ENCODE data around the gene ST3GAL5.

Gene ST3GAL5

DNA sequence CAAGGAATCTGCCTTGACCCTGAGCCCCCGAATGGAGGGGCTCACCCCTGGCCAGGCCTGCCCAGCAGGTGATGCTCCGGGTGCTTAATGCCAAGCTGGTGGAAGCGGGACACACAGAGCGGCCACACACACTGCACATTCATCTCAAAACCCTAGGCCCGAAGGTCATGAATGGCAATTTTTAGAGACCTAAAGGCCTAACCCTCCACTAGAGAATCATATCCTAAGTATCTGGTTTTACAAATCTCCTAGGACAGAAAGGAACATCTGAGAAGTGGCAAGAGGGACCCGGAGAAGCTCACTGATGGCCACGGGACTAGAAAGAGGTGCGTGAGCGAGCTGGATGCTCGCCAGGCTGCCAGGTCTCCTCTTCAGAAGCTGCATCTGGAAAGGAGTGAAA is 38.3 kb downstream of the ST3GAL5 start:
- no peak overlapping the region for H3K9ac ChIP-seq (ENCODE audit: low read length in 2 of 2)
- H3K9me3 ChIP-seq (ENCODE audit: control insufficient read depth in 2 of 2, low read length in 2 of 2) = no peaks in the 10 kb centered on the region
- H3K27ac ChIP-seq (ENCODE audit: low read length) = no peak overlapping the region
- no peaks in the 10 kb centered on the region for H3K27me3 ChIP-seq (ENCODE audit: control insufficient read depth in 1 of 2, insufficient read depth in 2 of 2, low read length in 2 of 2)
- peaks cover 11% of the 10 kb centered on the region for H3K4me1 ChIP-seq (ENCODE audit: control insufficient read depth, insufficient read depth, low read length)
- peaks cover 0 to 3% of the 10 kb centered on the region in 2 donors for H3K36me3 ChIP-seq (ENCODE audit: control insufficient read depth in 2 of 2, insufficient read depth in 2 of 2, low read length in 2 of 2)
- no peak overlapping the region for H3K4me3 ChIP-seq (ENCODE audit: low read length in 2 of 2)

DNA sequence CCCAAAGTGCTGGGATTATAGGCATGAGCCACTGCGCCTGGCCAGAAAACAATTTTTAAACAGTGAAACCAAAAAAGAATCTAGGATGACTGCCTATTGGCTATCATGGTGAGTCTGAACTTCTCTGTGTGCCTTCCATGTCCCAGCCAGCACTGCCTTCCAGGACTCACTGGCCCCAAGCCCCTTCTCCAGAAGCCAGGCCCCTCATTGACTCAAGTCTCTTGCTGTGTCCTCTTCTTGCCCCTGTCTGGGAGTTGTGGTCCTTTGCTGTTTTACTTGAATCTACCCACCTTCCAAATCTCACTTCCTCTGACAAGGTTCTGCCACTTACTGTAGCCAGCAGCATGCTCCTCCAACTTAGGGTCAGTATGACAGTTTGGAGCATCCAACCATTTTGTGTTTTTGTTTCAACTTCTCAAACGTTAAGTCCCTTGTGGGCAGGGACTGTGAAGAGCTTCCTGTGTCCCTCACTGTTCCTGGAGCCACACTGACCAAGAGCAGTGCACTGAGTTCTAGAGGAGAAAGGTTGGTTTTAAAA is 41.7 kb downstream of the ST3GAL5 start:
- H3K9ac ChIP-seq (ENCODE audit: low read length in 2 of 2) = no peak overlapping the region
- peaks cover 3 to 9% of the 10 kb centered on the region in 2 donors for H3K36me3 ChIP-seq (ENCODE audit: control insufficient read depth in 2 of 2, insufficient read depth in 2 of 2, low read length in 2 of 2)
- H3K27ac ChIP-seq (ENCODE audit: low read length) = no peak overlapping the region
- peaks cover 0 to 3% of the 10 kb centered on the region in 2 donors for H3K9me3 ChIP-seq (ENCODE audit: control insufficient read depth in 2 of 2, low read length in 2 of 2)
- no peak overlapping the region for H3K4me3 ChIP-seq (ENCODE audit: low read length in 2 of 2)
- H3K4me1 ChIP-seq (ENCODE audit: control insufficient read depth, insufficient read depth, low read length) = peaks cover 7% of the 10 kb centered on the region
- no peaks in the 10 kb centered on the region for H3K27me3 ChIP-seq (ENCODE audit: control insufficient read depth in 1 of 2, insufficient read depth in 2 of 2, low read length in 2 of 2)

DNA sequence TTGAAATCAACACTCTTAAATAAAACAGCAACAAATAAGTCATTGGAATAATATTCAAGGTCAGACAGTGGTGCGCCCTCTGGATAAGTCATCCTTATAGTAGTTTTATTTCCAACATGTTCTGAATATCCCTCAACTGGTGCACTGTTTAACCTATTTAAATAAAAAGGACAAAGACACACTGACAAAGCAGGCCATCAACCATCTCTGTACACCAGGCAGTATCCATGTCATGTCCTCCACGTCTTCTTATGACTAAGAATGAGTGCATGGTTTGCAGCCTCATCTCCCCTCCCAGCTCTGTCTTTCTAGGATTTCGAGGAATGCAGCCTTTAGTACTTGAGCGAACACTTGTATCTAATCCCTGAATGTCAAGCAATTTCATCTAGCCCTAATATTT is 42.4 kb downstream of the ST3GAL5 start:
- H3K9ac ChIP-seq (ENCODE audit: low read length in 2 of 2) = no peak overlapping the region
- H3K4me1 ChIP-seq (ENCODE audit: control insufficient read depth, insufficient read depth, low read length) = peaks cover 3% of the 10 kb centered on the region
- H3K36me3 ChIP-seq (ENCODE audit: control insufficient read depth in 2 of 2, insufficient read depth in 2 of 2, low read length in 2 of 2) = peaks cover 3 to 9% of the 10 kb centered on the region in 2 donors
- H3K9me3 ChIP-seq (ENCODE audit: control insufficient read depth in 2 of 2, low read length in 2 of 2) = peaks cover 0 to 3% of the 10 kb centered on the region in 2 donors
- H3K27ac ChIP-seq (ENCODE audit: low read length) = no peak overlapping the region
- no peak overlapping the region for H3K4me3 ChIP-seq (ENCODE audit: low read length in 2 of 2)
- no peaks in the 10 kb centered on the region for H3K27me3 ChIP-seq (ENCODE audit: control insufficient read depth in 1 of 2, insufficient read depth in 2 of 2, low read length in 2 of 2)

DNA sequence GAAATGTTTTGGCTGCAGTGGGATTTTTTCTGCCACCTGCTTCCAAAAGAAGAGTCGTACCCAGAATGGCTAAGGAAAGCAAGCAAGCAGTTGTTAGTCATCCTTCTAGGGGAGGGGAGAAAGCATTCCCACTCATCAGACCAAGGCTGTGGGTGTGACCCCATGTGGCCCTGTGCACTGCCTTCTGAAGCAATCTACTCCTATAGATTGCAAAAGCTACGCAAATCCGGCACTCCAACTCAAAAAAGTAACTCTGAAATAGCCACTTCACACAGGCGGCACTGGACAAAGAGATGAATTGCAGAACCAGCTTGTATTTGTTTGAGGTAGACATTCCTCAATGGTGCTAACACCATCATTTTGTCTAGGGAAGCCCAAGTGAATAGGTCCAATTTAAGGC is 44.3 kb downstream of the ST3GAL5 start:
- H3K9ac ChIP-seq (ENCODE audit: low read length in 2 of 2) = no peak overlapping the region
- H3K27me3 ChIP-seq (ENCODE audit: control insufficient read depth in 1 of 2, insufficient read depth in 2 of 2, low read length in 2 of 2) = no peaks in the 10 kb centered on the region
- H3K9me3 ChIP-seq (ENCODE audit: control insufficient read depth in 2 of 2, low read length in 2 of 2) = peaks cover 0 to 3% of the 10 kb centered on the region in 2 donors
- H3K4me1 ChIP-seq (ENCODE audit: control insufficient read depth, insufficient read depth, low read length) = no peaks in the 10 kb centered on the region
- H3K27ac ChIP-seq (ENCODE audit: low read length) = no peak overlapping the region
- H3K4me3 ChIP-seq (ENCODE audit: low read length in 2 of 2) = no peak overlapping the region
- peaks cover 3 to 10% of the 10 kb centered on the region in 2 donors for H3K36me3 ChIP-seq (ENCODE audit: control insufficient read depth in 2 of 2, insufficient read depth in 2 of 2, low read length in 2 of 2)

DNA sequence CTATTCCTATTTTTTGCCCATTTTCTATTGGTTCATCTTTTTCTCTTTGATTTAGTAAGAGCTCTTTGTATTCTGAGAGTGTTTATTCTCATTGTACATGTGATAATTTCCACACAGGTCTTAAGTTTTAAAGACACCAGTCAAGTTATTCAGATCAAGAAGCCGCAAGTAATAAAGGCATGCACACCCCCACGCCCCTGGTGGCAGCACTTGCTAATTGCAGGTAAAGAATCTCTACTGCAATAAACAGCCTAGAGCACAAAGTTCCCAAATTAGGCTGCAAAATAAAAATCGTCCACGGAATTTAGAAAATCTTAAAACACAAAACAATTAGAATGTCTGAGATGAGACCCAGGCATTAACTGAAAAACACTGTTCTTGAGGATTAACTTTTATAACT is 45.2 kb downstream of the ST3GAL5 start:
- Histone ChIP-seq H3K9ac (ENCODE audit: low read length in 2 of 2) (no peak overlapping the region), H3K27ac (ENCODE audit: low read length) (no peak overlapping the region), H3K27me3 (ENCODE audit: control insufficient read depth in 1 of 2, insufficient read depth in 2 of 2, low read length in 2 of 2) (no peaks in the 10 kb centered on the region), H3K4me3 (ENCODE audit: low read length in 2 of 2) (no peak overlapping the region), H3K9me3 (ENCODE audit: control insufficient read depth in 2 of 2, low read length in 2 of 2) (peaks cover 0 to 3% of the 10 kb centered on the region in 2 donors), H3K4me1 (ENCODE audit: control insufficient read depth, insufficient read depth, low read length) (no peaks in the 10 kb centered on the region), H3K36me3 (ENCODE audit: control insufficient read depth in 2 of 2, insufficient read depth in 2 of 2, low read length in 2 of 2) (peaks cover 3 to 13% of the 10 kb centered on the region in 2 donors)

DNA sequence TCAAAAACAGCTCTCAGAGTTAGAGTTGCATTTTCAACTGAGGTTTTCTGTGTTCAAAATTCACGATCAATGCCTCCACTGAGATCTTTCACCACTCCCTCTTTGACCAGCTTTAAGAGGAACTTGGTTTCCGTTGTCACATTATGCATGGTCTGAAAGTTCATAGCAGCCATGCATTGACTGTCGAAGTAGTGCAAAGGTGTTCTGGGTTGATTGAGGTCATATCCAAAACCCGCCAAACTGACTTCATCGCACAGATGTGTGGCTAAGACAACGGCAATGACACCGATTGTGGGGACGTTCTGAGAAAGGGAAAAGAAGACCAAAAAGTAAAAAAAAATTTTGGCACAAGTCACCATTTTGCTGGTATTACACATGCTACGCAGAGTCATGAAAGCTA is 48.7 kb downstream of the ST3GAL5 start:
- no peak overlapping the region for H3K4me3 ChIP-seq (ENCODE audit: low read length in 2 of 2)
- peaks cover 3 to 9% of the 10 kb centered on the region in 2 donors for H3K36me3 ChIP-seq (ENCODE audit: control insufficient read depth in 2 of 2, insufficient read depth in 2 of 2, low read length in 2 of 2)
- H3K9ac ChIP-seq (ENCODE audit: low read length in 2 of 2) = no peak overlapping the region
- H3K4me1 ChIP-seq (ENCODE audit: control insufficient read depth, insufficient read depth, low read length) = no peaks in the 10 kb centered on the region
- no peaks in the 10 kb centered on the region for H3K27me3 ChIP-seq (ENCODE audit: control insufficient read depth in 1 of 2, insufficient read depth in 2 of 2, low read length in 2 of 2)
- H3K27ac ChIP-seq (ENCODE audit: low read length) = no peak overlapping the region
- H3K9me3 ChIP-seq (ENCODE audit: control insufficient read depth in 2 of 2, low read length in 2 of 2) = peaks cover 0 to 3% of the 10 kb centered on the region in 2 donors

DNA sequence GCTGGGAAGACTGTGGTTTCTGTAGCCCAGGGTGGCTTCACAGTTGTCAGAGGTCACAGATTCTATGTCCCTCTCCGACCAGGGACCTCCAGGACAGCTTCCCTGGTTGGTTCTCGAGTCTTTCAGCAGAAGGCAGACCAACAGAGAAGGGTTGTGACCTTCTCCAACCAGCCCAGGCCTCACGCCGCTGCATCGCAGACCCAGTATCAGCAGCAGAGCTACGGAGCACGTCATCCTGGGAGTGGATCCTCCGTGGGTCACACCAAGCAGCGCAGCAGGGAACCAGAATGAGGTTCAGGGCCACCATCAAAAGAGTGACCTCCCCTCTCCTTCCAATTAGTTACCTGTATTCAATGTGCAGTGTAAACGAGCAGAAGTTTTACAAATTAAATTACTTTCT is 49.3 kb downstream of the ST3GAL5 start:
- Histone ChIP-seq H3K9ac (ENCODE audit: low read length in 2 of 2) (no peak overlapping the region), H3K27ac (ENCODE audit: low read length) (no peak overlapping the region), H3K4me3 (ENCODE audit: low read length in 2 of 2) (no peak overlapping the region), H3K9me3 (ENCODE audit: control insufficient read depth in 2 of 2, low read length in 2 of 2) (peaks cover 0 to 3% of the 10 kb centered on the region in 2 donors), H3K36me3 (ENCODE audit: control insufficient read depth in 2 of 2, insufficient read depth in 2 of 2, low read length in 2 of 2) (peaks cover 3 to 8% of the 10 kb centered on the region in 2 donors), H3K27me3 (ENCODE audit: control insufficient read depth in 1 of 2, insufficient read depth in 2 of 2, low read length in 2 of 2) (no peaks in the 10 kb centered on the region), H3K4me1 (ENCODE audit: control insufficient read depth, insufficient read depth, low read length) (no peaks in the 10 kb centered on the region)

DNA sequence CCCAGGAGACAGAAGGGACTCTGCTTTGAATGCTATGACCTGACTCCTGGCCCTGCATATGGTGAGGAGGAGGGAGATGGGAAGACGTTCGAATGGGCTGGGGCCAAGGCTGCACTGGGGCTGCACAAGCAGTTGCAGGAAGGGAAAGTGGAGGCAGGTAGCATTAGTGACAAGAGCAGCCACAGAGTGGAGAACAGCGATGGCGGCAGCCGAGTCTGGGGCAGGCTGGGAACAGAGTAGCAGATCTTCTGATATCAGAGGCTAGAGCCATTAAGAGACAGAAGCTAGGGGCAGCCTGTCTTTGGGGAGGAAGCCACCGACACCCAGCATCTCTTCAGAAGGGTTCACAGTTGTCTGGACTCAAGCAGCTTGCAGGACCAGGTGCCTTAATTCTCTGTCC is 50.1 kb downstream of the ST3GAL5 start:
- H3K9me3 ChIP-seq (ENCODE audit: control insufficient read depth in 2 of 2, low read length in 2 of 2) = peaks cover 0 to 3% of the 10 kb centered on the region in 2 donors
- no peak overlapping the region for H3K27ac ChIP-seq (ENCODE audit: low read length)
- H3K4me1 ChIP-seq (ENCODE audit: control insufficient read depth, insufficient read depth, low read length) = no peaks in the 10 kb centered on the region
- no peak overlapping the region for H3K4me3 ChIP-seq (ENCODE audit: low read length in 2 of 2)
- H3K9ac ChIP-seq (ENCODE audit: low read length in 2 of 2) = no peak overlapping the region
- peaks cover 0 to 4% of the 10 kb centered on the region in 2 donors for H3K36me3 ChIP-seq (ENCODE audit: control insufficient read depth in 2 of 2, insufficient read depth in 2 of 2, low read length in 2 of 2)
- no peaks in the 10 kb centered on the region for H3K27me3 ChIP-seq (ENCODE audit: control insufficient read depth in 1 of 2, insufficient read depth in 2 of 2, low read length in 2 of 2)

DNA sequence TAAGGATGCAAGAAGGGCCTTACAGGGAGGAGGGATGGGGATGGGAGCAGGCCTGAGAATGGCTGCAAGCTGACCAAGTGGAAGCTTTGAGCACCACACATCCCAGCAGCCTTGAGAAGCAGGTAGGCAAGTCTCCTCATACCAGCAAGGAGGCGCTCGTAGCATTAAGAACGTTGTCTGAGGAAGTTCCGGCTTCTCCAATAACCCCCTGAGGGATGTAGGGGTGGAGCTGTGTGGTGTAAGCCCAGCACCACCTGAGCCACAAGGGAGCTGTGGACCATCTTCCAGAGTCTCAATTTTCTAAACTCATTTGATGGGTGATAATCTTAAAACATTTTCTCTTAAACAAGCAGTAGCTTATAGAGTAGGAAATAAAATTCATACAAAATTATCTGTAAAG is 50.6 kb downstream of the ST3GAL5 start:
- Histone ChIP-seq H3K27ac (ENCODE audit: low read length) (no peak overlapping the region), H3K36me3 (ENCODE audit: control insufficient read depth in 2 of 2, insufficient read depth in 2 of 2, low read length in 2 of 2) (peaks cover 0 to 4% of the 10 kb centered on the region in 2 donors), H3K9ac (ENCODE audit: low read length in 2 of 2) (no peak overlapping the region)

DNA sequence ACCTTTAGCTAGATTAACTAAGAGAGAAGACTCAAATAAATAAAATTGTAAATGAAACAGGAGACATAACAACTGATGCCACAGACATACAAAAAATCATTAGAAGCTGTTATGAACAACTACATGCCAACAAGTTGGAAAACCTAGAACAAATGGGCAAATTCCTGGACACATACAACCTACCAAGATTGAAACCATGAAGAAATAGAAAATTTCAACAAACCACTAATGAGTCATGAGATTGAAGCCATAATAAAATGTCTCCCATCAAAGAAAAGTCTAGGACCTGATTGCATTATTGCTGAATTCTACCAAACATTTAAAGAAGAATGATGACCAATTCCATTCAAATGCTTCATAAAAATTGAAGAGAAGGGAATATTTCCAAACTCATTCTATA is 54.3 kb downstream of the ST3GAL5 start:
- Histone ChIP-seq H3K27me3 (ENCODE audit: control insufficient read depth in 1 of 2, insufficient read depth in 2 of 2, low read length in 2 of 2) (no peaks in the 10 kb centered on the region), H3K36me3 (ENCODE audit: control insufficient read depth in 2 of 2, insufficient read depth in 2 of 2, low read length in 2 of 2) (peaks cover 0 to 2% of the 10 kb centered on the region in 2 donors), H3K4me1 (ENCODE audit: control insufficient read depth, insufficient read depth, low read length) (no peaks in the 10 kb centered on the region), H3K4me3 (ENCODE audit: low read length in 2 of 2) (no peak overlapping the region), H3K9ac (ENCODE audit: low read length in 2 of 2) (no peak overlapping the region), H3K27ac (ENCODE audit: low read length) (no peak overlapping the region), H3K9me3 (ENCODE audit: control insufficient read depth in 2 of 2, low read length in 2 of 2) (no peaks in the 10 kb centered on the region)

More for the DNA sequence above, 50.6 kb downstream of the ST3GAL5 start:
- no peaks in the 10 kb centered on the region for H3K27me3 ChIP-seq (ENCODE audit: control insufficient read depth in 1 of 2, insufficient read depth in 2 of 2, low read length in 2 of 2)
- H3K4me3 ChIP-seq (ENCODE audit: low read length in 2 of 2) = no peak overlapping the region
- H3K4me1 ChIP-seq (ENCODE audit: control insufficient read depth, insufficient read depth, low read length) = no peaks in the 10 kb centered on the region
- H3K9me3 ChIP-seq (ENCODE audit: control insufficient read depth in 2 of 2, low read length in 2 of 2) = no peaks in the 10 kb centered on the region

DNA sequence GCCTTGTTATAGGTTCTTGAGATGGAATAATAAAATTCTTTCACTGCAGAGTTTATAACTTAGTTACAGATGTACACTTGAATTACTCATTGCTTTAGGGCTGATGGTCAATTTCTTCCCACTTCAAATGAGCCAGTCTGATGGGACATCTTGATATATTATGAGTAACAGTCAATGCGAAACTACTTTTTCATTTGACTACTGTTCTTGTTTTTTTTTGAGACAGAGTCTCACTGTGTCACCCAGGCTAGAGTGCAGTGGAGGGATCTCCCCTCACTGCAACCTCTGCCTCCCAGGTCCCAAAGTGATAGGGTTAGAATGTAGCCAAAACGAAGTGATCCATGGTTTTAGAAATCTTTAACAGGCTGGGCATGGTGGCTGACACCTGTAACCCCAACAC is 57.1 kb downstream of the ST3GAL5 start:
- H3K27ac ChIP-seq (ENCODE audit: low read length) = no peak overlapping the region
- H3K4me3 ChIP-seq (ENCODE audit: low read length in 2 of 2) = no peak overlapping the region
- peaks cover 7% of the 10 kb centered on the region for H3K4me1 ChIP-seq (ENCODE audit: control insufficient read depth, insufficient read depth, low read length)
- H3K27me3 ChIP-seq (ENCODE audit: control insufficient read depth in 1 of 2, insufficient read depth in 2 of 2, low read length in 2 of 2) = no peaks in the 10 kb centered on the region
- H3K36me3 ChIP-seq (ENCODE audit: control insufficient read depth in 2 of 2, insufficient read depth in 2 of 2, low read length in 2 of 2) = no peaks in the 10 kb centered on the region
- H3K9ac ChIP-seq (ENCODE audit: low read length in 2 of 2) = no peak overlapping the region
- H3K9me3 ChIP-seq (ENCODE audit: control insufficient read depth in 2 of 2, low read length in 2 of 2) = no peaks in the 10 kb centered on the region

All from stomach smooth muscle (tissue), 2 donors.